HG03095 (cell line): ENCODE data around the gene CTDSP1.

ENCODE experiments used
- ATAC-seq: cut with Tn5 transposase; IDR thresholded peaks from one replicate; pipeline ENCODE4 v1.9.1; 2021; ENCODE audit warnings: moderate library complexity; ENCODE audit not compliant: unreplicated experiment

The CTDSP1 gene

DNA sequence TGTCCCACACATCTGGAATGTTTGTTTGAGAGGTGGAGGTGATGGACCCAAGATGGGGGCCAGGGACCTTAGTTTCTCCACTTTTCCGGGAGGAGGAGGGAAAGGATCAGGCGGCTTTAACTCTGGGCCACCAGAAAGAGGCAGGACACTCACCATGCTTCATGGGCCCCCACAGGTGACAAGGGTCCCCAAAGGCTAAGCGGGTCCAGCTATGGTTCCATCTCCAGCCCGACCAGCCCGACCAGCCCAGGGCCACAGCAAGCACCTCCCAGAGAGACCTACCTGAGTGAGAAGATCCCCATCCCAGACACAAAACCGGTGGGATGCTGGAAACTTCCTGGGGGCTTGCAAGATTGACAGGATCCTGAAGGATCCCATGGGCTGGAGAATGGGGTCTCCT lies 16.9 kb upstream of the CTDSP1 start:
- no peak for ATAC-seq

GRCh38 chr2:218383892-218384519 lies 15.7 kb upstream of the CTDSP1 start:
- no peak for ATAC-seq

- no peak for ATAC-seq
Observed at GRCh38 chr2:218384975-218385374, 14.7 kb upstream of the CTDSP1 start.

GRCh38 chr2:218386505-218387368 lies 12.9 kb upstream of the CTDSP1 start:
- no peak for ATAC-seq

DNA sequence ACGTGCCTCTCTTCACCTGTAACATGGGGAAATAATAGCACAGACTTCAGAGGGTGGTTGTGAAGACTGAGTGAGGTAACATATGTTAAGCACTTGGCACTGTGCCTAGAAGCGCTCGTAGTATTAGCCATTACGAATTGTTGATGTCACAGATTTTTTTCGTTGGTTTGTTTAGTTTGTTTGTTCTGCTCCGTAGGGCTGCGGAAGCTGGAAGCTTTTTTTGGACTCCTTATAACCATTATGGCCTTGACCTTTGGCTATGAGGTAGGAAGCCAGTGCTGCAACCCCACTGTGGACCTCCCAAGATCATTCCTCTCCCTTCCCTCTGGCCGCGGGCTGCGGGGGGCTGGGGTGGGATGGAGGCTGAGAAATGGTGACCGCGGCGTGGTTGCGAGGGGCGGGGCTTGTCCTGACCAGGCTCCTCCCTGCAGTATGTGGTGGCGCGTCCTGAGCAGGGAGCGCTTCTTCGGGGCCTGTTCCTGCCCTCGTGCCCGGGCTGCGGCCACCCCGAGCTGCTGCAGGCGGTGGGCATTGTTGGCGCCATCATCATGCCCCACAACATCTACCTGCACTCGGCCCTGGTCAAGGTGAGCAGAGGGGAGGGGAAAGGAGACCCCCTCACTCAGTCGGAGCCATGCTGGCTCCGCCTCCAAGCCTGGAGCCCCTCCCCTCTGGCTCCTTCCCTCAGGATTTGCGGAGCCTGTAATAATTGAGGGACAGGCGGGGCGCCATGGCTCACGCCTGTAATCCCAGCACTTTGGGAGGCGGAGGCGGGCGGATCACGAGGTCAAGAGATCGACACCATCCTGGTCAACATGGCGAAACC lies 12.1 kb upstream of the CTDSP1 start:
- ATAC-seq = no peak

GRCh38 chr2:218389333-218390150 lies 10.1 kb upstream of the CTDSP1 start:
- no peak for ATAC-seq

DNA sequence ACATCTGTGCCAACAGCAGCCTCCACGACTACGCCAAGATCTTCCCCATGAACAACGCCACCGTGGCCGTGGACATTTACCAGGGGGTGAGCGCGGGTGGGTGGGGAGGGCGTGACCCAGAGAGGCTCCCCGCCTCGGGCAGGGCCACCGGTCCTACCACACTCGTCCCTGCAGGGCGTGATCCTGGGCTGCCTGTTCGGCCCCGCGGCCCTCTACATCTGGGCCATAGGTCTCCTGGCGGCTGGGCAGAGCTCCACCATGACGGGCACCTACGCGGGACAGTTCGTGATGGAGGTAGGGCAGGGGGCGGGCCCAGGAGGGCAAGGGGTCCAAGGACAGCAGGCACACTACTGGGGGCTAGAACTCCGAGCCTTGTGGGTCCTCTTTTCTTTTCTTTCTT lies 8.5 kb upstream of the CTDSP1 start:
- ATAC-seq = no peak

DNA sequence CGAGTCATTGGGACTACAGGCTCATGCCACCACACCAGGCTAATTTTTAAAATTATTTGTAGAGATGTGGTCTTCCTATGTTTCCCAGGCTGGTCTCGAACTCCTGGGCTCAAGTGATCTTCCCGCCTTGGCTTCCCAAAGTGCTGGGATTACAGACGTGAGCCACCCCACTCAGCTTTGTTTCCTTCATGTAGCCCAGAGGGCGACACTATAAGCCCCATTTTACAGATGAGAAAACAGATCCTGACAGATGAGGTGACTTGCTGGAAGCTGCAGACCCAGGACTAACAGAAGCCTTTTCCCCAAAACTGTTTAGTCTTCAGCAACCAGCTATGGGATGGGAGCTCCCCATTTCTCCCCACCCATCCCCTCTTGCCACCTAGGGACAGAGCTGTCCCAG lies 7.2 kb upstream of the CTDSP1 start:
- ATAC-seq = no peak

GRCh38 chr2:218392891-218393462 lies 6.7 kb upstream of the CTDSP1 start:
- ATAC-seq = no peak

GRCh38 chr2:218393750-218394290 lies 5.8 kb upstream of the CTDSP1 start:
- ATAC-seq = no peak

- ATAC-seq = no peak
Observed at GRCh38 chr2:218394298-218395089, 5.2 kb upstream of the CTDSP1 start.

GRCh38 chr2:218395090-218395444 lies 4.6 kb upstream of the CTDSP1 start:
- ATAC-seq = no peak

DNA sequence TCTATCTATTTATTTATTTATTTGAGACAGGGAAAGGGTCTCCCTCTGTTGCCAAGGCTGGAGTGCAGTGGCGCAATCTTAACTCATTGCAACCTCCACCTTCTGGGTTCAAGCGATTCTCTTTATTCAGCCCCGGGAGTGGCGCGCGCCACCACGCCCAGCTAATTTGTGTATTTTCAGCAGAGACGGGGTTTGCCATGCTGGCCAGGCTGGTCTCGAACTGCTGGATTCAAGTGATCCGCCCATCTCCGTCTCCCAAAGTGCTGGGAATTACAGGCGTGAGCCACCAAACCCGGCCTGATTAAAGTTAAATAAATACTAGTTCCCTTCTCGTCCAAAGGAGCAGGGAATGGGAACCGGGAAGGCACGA lies 4.2 kb upstream of the CTDSP1 start:
- ATAC-seq = no peak

DNA sequence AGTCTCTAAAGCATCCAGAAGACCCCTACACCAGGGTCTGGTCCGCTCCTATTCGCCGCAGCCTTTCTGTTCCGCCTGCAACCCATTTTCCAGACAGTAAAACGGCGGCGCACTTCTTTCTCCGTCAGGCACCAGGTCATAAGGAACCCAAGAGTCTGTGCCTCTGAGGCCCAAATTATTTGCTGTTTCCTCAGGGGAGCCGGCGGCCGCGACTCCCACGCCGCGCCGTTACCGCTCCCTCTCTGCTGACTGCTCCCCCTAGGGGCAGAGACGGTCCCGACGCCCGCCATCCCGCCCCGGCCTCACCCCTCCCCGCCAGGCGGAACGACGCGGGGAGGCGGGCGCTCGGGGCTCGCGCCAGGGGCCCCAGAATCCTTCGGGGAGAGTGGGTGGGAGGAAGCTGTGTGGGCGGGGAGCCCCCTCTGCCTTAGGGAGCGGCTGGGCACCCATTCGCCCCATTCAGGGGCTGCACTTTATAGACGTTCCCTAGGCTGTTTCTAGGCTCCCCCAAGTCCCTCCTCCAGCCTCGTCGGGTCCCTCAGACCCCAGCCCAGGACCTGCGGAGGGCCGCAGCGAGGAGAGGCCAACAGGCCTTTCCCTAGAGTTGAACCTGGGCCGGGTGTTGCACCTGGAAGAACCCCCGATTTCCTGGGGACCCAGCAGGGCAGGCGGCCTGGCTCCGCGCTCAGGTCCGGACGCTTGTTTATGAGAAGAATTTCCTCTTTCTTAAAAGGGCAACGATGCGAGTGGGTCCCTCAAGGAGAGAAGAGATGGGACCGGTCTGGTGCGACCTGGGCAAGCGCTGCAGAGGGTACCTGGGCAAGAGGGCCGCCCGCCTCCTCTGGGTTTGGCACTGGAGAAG lies 3.6 kb upstream of the CTDSP1 start:
- ATAC-seq = peak; percentile 42

DNA sequence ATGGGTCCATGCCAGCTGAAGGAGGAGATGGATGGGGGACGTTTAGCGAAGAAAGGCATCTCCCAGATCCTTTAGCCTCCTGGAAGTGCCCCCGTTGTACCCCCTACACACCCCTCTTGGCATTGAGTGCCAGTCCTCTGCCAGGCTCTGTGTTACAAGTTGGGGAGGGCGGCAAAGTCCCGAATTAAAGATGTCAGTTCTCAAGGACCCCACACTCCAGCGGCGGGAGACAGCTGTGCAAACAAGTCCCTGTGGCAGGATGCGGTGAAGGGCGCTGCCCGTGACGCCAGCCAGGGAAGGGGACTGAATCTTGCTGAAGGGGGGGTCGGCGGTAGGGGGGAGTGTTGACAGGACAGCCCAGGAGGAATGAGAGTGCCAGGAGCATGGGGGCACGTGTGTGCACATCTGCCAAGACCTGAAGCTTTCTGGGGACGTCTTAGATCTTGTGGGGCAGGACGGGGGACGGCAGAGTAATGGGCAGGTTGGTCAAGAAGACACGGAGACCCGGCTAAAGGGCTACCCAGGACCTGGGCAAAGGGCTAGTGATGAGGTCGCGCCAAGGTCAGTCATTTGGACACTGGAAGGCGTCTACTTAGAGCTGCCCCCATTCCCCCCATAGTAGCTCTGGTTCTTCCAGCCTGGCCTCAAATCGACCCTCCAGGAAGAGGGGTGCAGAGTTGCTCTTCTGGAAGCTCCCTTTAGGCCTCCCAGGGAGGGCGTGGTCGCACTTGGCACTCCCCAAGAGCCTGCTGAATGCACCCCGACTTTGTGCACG lies 2.8 kb upstream of the CTDSP1 start:
- no peak for ATAC-seq

DNA sequence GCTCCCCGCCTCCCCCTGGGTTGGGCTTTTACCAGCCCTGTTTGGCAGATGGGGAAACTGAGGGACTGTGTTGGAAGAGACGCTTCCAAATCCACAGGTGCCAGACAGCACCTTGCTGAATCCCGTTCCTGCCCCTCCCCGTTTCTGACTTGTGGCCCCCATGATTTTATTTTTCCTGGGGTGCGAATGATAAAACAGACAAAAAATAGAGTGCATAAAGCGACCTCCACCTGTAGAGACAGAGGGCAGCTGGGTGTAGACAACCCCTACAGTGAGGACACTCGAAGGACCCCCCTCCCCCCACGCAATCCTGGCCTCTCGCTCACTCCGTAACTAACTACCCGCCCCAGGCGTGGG lies 2.2 kb upstream of the CTDSP1 start:
- no peak for ATAC-seq

GRCh38 chr2:218397820-218398436 lies 1.7 kb upstream of the CTDSP1 start:
- ATAC-seq = peak; percentile 27
